HTERT RPE-1 (cell line): ENCODE measurements around the gene SLC4A3.
"Not testable (repeated sequence)": the region's sequence is repeated elsewhere in the genome, so short reads cannot be mapped to it uniquely, and the experiment has no call there.

Source experiments
- in situ Hi-C: fragments of 300-500 bp; cut with MboI; formaldehyde crosslinking; loops from 4 replicates; pipeline ENCODE4 v1.14.3; 2020; ENCODE audit warnings: low sequenced_read_pairs

SLC4A3 gene

DNA sequence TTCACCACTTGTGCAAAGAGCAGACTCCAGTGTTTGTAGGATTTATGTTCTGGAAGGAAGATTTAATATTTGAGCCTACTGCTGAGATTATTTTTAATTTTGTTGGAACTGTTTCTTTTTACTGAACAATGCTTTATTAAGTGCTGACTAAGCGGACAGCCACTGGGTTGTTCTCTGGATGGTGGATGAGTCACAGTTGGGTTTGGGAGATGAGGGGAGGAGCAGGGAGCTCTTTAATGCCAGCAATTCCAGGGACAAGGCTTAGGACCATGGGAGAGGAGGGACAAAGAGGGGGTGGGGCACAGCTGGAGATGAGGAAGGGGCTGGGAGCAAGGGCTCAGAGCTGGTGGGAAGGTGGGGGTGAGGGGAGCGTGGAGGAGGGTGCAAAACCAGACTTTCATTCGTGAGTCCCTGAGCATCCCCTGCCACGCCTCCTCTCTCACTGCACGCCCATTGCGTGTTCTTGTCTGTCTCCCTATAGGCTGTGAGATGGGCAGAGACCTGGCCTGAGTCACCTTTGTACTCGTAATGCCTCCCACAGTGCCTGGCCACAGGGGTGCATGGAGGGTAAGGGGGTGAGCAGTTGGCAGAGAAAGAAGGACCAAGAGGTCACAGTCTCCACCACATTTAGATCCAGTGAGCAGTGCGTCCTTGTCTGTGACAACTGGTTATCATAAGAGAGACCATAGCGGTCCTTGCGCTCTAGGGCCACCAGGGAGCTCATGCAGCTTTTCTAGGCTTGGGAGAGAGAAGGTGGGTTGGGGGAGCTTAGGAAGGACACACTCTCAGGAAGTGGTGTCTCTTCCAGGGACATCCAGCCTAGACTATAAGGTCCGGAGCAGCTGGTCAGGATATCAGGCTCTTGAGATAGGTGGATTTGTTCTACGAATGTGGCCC lies 18.4 kb downstream of the SLC4A3 start:
- in situ Hi-C loops = no loop called here

DNA sequence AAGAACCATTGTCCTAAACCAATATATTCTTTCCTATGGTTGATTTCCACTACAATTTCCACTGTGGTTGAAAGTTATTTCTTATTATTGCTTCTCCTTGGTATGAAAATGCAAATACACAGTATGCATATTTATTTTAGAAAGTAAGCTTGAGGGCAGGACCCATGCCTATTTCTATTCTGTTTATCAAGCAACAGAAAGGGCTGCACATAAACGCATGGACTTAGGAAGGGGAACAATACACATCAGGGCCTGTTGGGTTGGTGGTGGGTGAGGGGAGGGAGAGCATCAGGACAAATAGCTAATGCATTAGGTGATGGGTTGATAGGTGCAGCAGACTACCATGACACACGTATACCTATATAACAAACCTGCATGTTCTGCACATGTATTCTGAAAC lies 20.7 kb downstream of the SLC4A3 start:
- in situ Hi-C loops = no loop called here

DNA sequence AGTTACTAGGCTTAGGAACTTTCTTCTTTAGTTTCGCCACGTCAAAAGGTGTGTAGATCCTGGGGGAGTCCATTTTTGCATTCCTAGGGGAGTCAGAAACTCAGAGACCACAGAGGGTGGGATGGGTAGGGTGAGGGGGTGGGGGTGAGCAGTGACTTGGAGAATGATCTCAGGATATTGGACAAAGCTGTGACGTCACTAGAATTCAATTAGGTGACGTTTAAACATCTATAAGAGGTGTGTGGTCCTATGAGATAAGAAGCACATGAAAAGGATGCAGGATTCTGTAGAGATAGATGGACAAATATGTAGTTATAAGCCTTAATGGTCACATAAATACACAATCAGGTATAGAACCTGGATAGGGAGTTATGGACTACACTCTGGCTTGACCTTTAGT lies 21.5 kb downstream of the SLC4A3 start:
- in situ Hi-C loops = no loop called here

DNA sequence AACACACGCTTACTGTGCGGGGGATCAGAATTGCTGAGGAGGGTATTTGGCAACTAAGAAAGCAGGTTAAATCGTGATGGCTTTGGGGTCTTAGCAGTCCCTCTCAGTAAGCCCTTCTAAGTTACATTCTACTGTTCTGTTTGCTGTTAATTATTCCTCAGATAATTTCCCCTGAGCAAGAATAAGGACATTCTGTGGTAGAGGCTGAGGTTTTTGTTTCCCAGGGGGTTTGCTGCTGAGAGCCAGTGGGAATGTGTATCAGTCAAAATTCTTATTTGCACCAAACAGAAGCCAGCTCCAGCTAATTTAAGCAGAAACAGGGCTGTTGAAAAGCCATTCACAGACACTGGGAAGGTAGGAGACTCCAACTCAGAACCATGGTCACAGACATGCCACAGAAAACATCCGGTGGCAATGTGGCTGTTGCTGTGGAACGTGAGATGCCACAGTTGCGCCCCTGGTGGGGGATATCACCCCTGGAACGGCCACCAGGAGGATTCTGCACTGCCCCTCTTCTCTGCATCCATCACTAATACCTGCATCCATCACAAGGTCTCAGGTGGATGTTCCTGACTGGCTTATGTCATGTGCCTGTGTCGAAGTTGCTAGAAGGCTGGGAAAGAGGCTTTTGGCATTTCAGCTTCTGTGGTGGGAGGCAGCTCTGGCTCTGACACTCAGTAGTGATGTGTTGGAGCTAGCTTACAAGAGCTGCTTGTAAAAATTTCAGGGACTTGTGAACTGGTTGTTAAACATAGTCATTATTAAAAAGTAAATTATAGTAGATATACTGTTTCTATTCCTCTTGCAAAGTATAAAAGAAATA lies 23.2 kb downstream of the SLC4A3 start:
- in situ Hi-C loops = no loop called here

DNA sequence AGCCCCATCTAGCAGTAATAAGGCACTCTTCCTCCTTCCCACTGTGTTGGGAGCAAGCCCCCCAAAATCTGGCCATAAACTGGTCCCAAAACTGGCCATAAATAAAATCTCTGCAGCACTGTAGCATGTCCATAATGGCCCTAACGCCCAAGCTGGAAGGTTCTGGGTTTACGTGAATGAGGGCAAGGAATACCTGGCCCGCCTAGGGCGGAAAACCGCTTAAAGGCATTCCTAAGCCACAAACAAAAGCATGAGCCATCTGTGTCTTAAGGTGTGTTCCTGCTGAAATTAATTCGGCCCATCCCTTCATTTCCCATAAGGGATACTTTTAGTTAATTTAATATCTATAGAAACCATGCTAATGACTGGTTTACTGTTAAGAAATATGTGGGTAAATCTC lies 24.2 kb downstream of the SLC4A3 start:
- in situ Hi-C loops = not testable (repeated sequence)

DNA sequence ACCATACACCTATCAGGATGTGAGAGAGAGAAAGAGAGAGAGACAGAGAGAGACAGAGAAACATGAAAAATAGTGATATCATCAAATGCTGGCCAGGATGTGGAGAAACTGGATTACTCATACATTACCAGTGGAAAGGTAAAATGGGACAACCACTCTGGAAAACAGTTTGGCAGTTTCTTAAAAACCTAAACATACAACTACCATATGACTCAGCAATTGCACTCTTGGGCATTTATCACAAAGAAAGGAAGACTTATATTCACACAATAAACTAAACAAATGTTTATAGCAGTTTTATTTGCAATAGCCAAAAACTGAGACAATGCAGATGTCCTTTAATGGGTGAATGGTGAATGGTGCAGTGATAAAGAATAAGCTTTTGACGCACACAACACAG lies 29.1 kb downstream of the SLC4A3 start:
- in situ Hi-C loops = no loop called here

DNA sequence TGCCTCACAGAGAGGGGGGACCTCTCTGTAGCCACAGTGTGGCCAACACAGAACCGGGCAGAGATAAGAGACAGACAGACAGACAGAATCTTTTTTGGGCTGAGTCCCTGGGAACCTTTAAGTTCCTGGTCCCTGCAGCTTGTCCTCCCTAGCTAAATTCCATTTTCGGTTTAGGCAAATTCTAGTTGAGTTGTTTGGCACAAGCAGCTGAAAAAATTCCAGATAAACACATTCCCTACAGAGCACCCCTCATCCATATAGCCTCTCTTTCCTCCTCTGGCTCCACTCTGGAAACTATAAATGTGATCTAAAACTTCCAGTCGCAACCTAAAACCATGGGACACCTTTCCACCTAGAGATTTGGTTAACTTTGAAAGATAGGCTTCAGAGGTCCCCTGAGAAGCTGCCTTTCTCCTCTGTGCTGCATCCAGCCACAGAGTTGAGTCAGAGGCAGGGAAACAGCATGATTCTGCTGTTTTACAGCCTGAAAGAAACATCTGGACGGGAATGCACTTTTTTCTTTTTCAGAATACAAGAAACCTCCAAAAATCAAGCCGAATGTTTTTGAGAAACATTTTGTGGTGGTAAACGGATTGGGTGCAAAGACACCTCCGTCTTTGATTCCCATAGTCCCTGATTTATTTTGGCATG lies 30.9 kb downstream of the SLC4A3 start:
- in situ Hi-C loops = no loop called here

DNA sequence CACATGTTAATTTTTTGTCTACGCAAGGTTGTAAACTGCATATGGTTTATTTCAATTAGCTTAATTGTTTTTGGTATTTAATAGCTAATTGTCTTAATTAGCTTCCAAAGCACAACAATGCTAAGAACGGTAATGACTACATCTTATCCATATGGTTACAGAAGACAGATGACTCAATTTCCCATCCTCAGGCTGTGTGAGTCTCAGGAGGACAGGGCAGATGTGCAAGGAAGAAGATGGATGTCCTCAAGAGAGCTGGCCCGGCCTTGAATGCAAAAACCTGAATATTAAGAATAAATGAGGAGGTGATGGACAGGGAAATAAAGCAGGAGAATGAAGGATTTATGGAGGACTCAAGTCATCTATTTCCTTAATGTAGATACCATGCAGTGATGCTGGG lies 31.4 kb downstream of the SLC4A3 start:
- in situ Hi-C loops = no loop called here

DNA sequence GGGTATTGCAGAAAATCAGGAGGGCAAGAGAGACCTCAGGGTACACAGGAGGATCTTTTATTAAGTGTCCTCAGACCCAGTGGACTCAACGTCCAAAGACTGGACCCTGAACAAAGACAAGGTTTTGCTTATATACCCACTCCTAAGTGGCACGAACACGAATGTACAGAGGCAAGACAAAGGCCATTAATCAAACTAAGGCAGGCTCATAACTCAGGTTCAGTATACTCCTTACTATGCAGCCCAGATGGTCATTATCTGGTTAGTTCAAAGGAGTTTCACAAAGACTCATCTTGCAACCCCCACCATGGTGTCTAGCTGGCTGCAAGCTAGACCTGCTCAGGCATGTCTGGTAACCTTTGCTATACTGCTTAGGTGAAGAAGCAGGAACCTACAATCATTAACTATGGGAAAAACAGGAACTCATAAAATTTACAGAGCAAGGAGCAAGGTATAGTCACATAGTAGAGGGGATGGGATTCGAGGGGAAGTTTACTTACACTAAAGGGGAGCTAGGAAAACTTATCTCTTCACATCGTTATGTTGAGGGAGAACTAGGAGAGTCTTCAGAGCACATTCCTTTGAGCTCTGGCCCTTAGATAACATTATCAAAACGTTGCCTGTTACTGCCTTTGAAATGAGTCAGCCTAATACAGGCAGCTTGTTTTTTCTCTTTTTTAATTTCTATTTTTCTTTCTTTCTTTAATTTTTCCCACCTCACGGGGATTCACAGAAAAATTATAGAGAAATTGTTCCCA lies 33.9 kb downstream of the SLC4A3 start:
- in situ Hi-C loops = no loop called here

DNA sequence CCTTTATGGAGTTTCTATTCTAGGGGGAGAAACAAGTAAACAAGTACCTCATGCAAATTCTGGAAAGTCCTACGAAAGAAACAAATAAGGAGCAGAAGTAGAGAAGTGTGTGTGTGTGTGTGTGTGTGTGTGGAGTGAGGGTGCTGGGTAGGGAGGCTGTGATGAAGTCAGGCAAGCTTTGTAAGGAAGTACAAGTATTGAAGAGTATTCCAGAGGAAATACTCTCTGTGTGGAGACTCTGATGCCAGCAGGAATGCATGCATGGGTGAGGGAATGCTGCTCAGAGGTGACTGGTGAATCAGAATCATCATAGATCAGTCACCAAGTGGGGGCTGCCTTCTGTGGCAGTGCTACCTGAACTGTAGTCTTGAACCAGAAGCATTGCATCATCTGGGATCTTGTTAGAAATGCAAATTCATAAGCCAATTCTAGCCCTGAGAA lies 34.5 kb downstream of the SLC4A3 start:
- in situ Hi-C loops = no loop called here

DNA sequence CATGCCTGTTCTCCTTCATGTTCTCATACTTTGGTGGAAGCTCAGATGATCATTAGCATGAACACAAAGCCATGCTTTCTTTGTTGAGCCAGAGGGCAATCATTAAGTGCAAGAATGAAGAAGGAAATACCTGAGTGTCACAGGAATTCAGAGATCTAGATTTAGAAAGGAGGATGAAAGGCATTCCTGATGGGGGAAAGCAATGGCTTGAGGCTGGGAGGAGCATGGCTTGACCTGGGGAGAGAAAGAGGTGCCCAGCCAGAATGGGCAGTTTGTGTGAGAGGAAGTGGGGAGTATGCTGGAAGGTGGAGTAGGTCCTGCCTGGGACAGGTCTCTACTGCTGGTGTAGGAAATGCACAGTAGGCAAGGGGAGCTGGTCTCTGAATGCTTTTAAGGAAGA lies 35.1 kb downstream of the SLC4A3 start:
- in situ Hi-C loops = no loop called here

DNA sequence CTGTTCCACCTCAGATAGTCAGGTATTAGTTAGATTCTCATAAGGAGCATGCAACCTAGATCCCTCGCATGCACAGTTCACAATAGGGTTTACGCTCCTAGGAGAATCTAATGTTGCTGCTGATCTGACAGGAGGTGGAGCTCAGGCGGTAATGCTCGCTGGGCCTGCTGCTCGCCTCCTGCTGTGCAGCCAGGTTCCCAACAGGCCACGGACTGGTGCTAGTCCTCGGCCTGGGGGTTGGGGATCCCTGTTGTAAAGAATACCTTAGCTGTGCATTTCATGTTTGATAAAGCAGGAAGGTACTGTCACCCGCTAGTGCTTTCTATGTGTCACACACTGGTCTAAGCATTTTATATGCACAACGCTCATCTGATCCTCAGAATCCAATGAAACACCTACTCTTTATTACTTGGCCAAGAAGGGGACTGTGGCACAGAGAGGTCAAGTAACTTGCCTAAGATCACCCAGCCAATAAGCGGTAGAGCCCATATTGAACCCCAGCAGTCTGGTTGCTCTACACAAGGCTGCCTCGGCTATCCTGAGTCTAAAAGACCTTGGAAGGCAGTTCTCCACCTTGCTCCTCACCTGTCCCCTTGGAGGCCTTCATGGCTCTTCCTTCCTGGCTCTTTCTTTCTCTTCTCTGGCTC lies 35.8 kb downstream of the SLC4A3 start:
- in situ Hi-C loops = no loop called here

DNA sequence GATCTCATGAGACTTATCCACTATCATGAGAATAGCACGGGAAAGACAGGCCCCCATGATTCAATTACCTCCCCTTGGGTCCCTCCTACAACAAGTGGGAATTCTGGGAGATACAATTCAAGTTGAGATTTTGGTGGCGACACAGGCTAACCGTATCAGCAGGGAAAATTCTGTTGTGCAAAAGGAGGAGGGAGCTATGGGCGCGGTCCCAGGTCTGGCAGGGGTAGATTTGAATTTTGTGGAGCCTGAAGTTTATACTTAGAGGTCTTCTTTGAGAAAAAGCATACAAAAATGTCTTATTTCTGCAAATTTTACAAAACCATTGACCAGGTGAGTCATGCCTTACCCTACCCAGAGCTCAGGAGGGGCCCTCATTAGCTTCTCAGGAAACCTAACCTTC lies 36.6 kb downstream of the SLC4A3 start:
- in situ Hi-C loops = no loop called here

DNA sequence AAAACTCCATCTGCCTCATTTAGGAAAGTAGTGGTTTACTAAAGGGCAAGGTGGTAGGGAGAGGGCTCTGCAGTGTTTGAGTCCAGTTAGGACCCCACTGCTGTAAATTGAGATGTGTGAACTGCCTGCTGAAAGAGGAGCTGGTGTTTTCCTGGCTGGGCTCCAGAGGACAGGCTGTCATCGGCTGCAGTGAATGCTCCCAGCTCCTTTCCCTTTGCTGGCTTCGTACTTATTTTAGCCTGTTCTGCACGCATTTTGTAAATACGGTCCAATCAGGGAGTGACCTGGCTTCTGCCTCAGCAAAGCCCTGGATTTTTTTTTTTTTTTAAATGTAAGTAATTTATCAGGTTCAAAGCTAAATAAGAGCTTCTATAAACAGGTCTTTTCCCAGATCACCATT lies 37.5 kb downstream of the SLC4A3 start:
- in situ Hi-C loops = no loop called here

DNA sequence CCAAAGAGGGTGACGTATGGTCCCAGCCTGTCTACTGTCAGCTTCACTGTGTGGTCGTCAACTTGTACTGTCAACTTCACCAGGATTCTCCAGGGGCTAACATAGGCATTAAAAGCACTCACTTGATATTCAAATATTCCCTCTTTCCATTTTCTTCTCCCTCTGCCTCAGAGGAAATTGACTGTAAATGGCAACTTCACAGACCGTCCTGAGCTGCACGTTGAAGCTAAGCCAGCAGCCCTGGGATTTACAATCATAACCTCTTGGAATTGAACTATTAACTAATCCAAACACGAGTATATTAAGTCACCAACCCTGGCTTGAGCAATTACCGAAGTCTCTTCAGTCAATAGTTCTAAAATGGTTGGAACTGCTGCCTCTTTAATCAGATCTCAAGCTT lies 38.5 kb downstream of the SLC4A3 start:
- in situ Hi-C loops = no loop called here

DNA sequence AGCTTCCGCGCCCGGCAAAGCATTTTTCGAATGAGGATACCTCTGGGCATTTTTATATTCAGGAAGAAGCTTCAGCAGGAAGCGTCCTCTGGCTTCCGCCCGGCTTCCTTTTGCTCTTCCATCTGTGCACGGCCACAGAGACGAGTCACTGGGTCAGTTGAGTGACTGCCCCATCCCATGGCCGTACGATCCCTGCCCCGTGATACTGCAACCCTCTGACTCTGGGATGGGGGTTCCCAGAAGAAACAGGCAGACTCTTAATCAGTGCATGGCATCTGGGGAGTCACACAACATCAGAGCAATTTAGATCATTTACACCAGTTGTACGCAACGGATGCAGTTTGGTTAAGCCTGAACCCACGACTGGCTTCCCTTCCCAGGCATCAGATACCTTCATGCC lies 40.9 kb downstream of the SLC4A3 start:
- in situ Hi-C loops = no loop called here

DNA sequence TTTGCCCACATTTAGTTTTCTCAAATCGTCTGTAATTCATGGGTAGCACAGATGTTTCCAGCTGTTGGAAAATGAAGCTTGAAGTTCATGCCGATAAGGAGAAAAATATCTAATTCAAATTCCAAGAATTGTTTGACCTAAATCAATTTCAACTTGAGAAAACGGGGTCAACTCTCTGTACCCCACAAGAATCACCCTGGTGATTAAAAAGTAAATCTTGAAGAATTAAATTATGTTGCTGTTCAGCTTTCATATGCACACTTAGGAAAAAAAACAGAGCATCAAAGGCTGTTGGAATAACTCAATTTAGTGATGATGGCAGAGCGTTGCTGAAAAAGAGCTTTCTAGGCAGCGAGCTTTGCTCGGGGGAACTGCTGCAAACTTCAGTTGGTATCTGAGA lies 43.0 kb downstream of the SLC4A3 start:
- in situ Hi-C loops = no loop called here

DNA sequence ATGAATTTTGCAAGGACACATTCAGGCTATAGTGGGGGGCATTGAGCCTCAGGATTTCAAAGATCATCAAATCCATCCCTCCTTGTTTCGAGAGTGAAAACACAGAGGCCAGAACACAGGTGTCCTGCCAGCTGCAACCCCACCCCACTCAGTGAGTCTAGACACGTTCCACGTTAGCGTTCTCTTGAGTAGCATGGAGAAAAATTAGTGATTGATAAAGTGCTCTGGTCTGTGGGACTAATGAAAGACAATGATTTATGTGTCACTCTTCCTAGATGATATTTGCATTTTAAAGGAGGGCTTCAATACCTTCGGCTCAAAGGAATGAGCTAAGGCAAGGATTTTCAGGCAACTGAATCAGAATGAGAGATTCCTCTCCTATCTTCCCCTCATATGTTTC lies 43.8 kb downstream of the SLC4A3 start:
- in situ Hi-C loops = no loop called here

DNA sequence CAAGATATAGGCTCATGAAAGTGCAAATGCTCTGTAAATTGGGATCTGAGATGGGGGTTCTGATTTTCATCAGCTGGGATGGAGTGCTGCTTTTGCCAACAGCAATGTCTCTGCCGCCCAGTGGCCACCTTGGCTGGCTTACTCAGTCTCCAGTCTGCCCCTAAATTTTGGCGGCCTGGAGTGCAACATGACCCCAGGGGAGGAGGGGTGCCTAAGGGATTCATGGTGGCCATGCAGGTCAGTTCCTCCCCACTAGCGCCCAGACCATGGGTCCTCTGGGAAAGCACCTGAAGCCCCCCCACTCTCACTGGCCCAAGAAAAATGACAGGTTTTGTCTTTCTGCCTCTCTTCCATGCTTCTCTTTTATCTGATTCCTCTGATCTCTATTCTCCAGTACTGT lies 45.0 kb downstream of the SLC4A3 start:
- in situ Hi-C loops = no loop called here

DNA sequence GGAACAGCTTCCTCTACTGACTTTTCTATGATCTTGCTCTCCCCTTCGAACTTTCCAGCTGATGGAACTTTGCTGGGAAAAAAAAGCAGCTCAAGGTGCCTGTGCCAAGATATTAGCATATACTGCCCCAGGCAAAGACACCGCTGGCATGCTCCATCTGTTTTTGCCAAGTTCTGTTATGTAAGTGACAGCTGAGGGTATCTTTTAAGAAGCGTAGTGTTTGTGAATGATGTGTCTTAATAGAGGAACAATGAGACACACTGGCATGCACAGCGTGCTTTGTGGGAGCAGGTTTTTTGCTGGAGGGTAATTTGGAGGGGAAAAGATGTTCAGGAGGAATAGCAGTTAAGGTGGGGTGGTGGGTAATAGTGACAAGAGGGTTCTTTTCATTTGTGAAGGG lies 47.8 kb downstream of the SLC4A3 start:
- in situ Hi-C loops = no loop called here
